ENCODE measurements around the gene EFCAB14. TPM values are rescaled to one million over a fixed set of nuclear protein-coding genes. Genes with fewer than 3 reads are reported as not detected.

Gene EFCAB14, protein sequence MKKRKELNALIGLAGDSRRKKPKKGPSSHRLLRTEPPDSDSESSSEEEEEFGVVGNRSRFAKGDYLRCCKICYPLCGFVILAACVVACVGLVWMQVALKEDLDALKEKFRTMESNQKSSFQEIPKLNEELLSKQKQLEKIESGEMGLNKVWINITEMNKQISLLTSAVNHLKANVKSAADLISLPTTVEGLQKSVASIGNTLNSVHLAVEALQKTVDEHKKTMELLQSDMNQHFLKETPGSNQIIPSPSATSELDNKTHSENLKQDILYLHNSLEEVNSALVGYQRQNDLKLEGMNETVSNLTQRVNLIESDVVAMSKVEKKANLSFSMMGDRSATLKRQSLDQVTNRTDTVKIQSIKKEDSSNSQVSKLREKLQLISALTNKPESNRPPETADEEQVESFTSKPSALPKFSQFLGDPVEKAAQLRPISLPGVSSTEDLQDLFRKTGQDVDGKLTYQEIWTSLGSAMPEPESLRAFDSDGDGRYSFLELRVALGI
- total RNA-seq = 70.7 TPM

DNA sequence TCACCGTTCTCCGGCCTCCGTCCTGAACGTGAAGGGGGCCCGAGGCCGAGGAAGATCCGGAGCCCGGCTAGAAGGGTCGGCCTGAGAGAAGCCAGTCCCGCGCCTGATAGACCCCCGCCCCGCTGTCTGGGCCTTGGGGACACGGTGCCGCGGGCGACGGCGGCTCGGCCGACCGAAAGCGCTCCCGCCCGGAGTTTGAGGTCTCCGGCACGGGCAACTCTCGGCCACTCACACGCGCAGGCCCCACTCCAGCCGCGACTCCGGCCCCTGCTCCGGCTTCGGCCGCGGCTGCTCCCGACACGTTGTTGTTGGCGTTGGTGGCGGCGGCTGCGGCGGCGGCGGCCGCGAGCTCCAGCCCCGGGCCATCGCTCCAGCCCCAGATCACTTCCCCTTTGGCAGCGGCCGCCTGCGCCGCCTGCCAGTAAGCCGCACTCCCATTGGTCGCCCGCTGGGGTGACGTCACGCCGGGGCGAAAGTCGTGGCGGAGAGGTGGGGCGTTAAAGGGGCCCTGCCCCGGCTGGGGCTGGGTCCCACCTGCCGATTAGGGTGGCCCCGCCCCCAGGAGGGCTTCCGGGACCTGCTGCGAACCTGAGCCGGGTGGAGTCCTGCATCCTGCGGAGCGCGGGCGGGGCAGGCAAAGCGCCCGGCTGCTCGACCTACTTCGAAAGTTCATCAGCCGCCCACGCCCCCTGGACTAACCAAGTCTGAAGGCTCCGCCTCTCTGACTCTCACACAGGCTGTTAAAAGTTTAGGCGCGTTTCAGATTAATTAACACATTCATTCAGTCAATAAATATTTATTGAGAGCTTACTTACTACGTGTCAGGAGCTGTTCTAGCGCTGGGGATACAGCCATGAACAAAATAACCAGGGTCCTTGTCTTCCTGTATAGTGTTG is at the start of gene EFCAB14:
Gene EFCAB14 (minus strand): TSS at position 388 of the 896 bp plus-strand sequence. CDS start 1,027 bp downstream, outside the sequence.

DNA sequence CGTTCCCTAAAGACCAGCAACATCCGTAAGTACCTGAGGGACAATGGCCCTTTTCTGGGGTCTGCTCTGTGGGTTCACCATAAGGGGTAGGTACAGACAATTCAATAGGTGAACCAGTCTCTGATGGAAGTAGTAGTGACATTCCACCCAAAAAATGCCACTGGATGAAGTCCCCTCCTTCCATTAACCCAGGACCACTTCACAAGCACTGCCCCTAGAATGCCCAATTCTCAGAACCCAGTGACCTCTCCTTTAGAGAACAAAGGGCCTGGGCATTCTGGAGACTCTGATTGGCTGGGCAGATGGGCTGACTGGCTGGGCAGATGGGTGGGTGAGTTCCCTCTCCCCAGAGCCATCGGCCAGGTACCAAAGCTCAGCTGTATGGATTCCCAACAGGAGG is 47.4 kb downstream of the EFCAB14 start, which contains the start of gene TEX38:
Gene TEX38 (plus strand): TSS at position 301 of the 400 bp plus-strand sequence. CDS start 81 bp downstream, at position 382.

DNA sequence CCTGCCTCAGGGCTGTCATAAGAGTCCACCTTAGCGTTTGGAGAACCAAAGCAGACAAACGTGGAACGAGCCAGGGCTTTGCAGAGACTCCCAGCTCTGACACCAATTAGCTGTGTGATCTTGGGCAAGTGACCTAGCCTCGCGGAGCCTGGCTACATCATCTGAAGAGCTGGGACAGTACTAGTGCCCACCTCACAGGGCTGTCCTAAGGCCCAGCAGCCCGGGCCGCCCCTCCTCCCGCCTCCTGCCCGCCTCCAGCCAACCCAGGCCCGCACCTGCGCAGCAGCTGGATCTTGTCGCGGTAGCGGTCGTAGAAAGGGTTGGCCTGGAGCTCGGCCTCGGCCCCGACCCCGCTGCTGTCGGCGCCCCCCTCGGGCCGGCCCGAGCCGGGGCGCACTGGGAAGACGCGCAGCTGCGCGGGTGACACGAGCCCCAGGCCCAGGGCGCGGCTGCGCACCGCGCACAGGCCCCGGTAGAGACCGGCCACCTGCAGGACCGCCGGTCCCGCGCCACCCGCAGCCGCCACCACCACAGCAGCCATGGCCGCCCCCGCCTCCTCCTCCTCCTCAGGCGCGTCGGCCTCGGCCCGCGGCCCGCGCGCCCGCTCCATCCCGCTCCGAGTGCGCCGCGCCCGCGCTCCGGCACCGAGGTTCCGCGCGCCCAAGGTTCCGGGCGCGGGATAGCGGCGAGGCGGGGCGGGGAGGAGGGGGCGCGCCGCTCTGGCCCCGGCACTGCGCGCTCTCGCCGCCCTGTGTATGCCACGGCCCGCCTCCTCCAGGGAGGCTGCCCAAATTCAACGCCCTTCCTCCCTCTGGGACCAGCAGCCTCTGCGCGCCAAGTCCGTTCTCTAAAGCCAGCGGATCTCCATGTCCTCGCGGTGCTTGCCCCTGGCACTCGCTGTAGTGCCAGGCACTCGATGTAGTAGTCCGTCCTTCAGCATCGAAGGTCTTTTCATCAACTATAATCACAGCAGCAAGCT is 50.8 kb downstream of the EFCAB14 start, which contains the start of gene ATPAF1:
Gene ATPAF1 (minus strand): TSS at position 583 of the 979 bp plus-strand sequence. CDS start 42 bp downstream, at position 541.

Other genes with a start within 250 kb of the EFCAB14 start
- not detected for gene DMBX1, start 229.3 kb downstream of the EFCAB14 start, total RNA-seq
- not detected for gene KNCN, start 167.5 kb downstream of the EFCAB14 start, total RNA-seq
- gene MKNK1, start 114.8 kb downstream of the EFCAB14 start, total RNA-seq = 30.4 TPM
- gene MOB3C, start 102.3 kb downstream of the EFCAB14 start, total RNA-seq = 14.5 TPM
- gene ATPAF1, start 50.8 kb downstream of the EFCAB14 start, total RNA-seq = 45.0 TPM
- gene TEX38, start 47.3 kb downstream of the EFCAB14 start, total RNA-seq = not detected
- gene CYP4B1, start 79.9 kb upstream of the EFCAB14 start, total RNA-seq = 4.8 TPM
- gene CYP4A11, start 222.4 kb upstream of the EFCAB14 start, total RNA-seq = 22.1 TPM